PFSK-1 (cell line): ENCODE measurements around the gene FAM20C.

Source experiments
- SIN3A ChIP-seq: IDR thresholded peaks from 2 replicates; pipeline ENCODE4 v1.6.1; 2012; ENCODE audit warnings: mild to moderate bottlenecking, low read length, moderate library complexity, borderline replicate concordance; ENCODE audit not compliant: insufficient read depth
- TAF1 ChIP-seq: IDR thresholded peaks from 2 replicates; pipeline ENCODE4 v1.6.1; 2012; ENCODE audit warnings: low read length, control low read depth, borderline replicate concordance; ENCODE audit not compliant: insufficient read depth
- TF ChIP-seq, protein P1 (sequence below), 2 experiments: IDR thresholded peaks; 2 replicates each; pipeline versions ENCODE4 v1.6.1 to v1.8.0; 2011 to 2012; ENCODE audit warnings: low read depth in 2 of 2, low read length in 2 of 2, control low read depth in 1 of 2, inconsistent platforms in 1 of 2, mild to moderate bottlenecking in 1 of 2, moderate library complexity in 1 of 2; ENCODE audit not compliant: insufficient read depth in 1 of 2

- TF ChIP-seq, protein P1, sequence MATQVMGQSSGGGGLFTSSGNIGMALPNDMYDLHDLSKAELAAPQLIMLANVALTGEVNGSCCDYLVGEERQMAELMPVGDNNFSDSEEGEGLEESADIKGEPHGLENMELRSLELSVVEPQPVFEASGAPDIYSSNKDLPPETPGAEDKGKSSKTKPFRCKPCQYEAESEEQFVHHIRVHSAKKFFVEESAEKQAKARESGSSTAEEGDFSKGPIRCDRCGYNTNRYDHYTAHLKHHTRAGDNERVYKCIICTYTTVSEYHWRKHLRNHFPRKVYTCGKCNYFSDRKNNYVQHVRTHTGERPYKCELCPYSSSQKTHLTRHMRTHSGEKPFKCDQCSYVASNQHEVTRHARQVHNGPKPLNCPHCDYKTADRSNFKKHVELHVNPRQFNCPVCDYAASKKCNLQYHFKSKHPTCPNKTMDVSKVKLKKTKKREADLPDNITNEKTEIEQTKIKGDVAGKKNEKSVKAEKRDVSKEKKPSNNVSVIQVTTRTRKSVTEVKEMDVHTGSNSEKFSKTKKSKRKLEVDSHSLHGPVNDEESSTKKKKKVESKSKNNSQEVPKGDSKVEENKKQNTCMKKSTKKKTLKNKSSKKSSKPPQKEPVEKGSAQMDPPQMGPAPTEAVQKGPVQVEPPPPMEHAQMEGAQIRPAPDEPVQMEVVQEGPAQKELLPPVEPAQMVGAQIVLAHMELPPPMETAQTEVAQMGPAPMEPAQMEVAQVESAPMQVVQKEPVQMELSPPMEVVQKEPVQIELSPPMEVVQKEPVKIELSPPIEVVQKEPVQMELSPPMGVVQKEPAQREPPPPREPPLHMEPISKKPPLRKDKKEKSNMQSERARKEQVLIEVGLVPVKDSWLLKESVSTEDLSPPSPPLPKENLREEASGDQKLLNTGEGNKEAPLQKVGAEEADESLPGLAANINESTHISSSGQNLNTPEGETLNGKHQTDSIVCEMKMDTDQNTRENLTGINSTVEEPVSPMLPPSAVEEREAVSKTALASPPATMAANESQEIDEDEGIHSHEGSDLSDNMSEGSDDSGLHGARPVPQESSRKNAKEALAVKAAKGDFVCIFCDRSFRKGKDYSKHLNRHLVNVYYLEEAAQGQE (IDR thresholded peaks at IDR 0.05; ENCODE audit: insufficient read depth in 1 of 2, low read depth in 2 of 2, low read length in 2 of 2): no peak
- no peak for TF ChIP-seq SIN3A
- no peak for TF ChIP-seq TAF1
Measured at GRCh38 chr7:210401-210925, 18.1 kb downstream of the FAM20C start.
